ENCODE results near the gene SERPINA3.
A peak's percentile ranks its signal among the peaks of the same experiment; 100 is the strongest.
"Not testable (repeated sequence)": the region's sequence is repeated elsewhere in the genome, so short reads cannot be mapped to it uniquely, and the experiment has no call there.

SERPINA3 gene

GRCh38 chr14:94612174-94612573, at the start of gene SERPINA3:
Gene SERPINA3 (plus strand): TSS chr14:94612391. CDS start chr14:94614442, 2,051 bp downstream.
- DNase-seq: no peak

GRCh38 chr14:94562941-94563883, 49.0 kb upstream of the SERPINA3 start:
- no peak for DNase-seq

- DNase-seq: no peak
These were observed 47.8 kb upstream of the SERPINA3 start for GRCh38 chr14:94564381-94564780.

GRCh38 chr14:94568186-94568585, 44.0 kb upstream of the SERPINA3 start:
- no peak for DNase-seq

DNA sequence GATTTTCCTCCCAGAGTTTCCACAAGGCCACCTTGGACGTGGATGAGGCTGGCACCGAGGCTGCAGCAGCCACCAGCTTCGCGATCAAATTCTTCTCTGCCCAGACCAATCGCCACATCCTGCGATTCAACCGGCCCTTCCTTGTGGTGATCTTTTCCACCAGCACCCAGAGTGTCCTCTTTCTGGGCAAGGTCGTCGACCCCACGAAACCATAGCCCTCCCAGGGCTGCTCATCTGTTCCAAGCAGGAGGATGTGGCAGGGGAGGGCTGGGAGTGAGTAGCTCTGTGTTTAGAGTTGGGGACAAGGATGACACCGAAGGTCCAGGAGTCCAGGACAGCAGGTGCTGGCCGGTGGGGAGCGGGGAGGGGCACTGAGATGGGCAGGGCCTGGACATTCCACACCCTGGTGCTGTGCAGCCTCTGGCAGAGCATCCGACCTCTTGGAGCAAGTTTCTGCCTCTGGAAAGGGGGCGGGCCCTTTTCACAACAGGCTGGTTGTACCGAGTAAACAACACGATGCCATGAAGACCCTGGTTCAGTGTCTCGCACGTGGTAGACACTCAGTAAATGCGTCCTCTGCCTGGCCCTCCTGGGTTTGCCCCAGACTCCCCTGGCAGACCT, 42.7 kb upstream of the SERPINA3 start:
- no peak for DNase-seq

DNA sequence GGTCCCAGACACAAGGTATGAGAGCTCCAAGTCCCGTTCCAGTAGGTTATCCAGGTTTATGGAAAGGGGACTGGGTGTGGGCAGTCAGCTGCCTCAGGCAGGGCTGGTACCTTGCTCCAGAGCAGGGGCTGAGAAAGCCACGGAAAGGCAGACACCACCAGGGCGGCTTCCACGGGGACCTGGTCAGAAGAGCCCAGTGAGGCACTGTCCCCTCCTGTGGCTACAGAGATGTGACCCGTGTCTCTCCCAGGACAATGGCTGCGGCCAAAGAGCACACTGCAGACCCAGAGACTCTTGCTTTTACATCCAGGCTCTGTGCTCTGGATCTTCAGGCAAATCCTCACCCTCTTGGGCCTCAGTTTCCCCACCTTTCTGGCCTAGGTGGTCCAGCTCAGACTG, 42.2 kb upstream of the SERPINA3 start:
- no peak for DNase-seq

DNA sequence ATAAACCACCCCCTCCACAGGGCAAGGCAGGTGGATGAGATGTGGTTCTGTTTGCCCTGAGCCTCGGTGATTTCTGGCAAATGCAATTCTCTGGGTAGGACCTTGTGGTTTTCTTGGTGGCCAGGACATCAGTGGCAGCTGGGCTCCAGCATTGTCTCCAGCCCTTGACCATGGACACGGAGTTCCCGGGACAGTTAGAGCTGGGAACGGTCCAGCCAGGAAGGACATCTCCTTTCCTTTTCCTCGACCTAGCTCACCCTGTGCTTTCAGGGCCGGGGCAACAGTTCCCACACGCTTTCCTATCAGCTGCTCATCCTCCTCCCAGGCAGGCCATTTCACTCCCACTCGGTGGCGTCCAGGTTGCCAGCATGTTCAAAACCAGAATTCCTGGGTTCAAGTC, 41.8 kb upstream of the SERPINA3 start:
- no peak for DNase-seq

- DNase-seq: no peak
These were observed 40.8 kb upstream of the SERPINA3 start for GRCh38 chr14:94571395-94571794.

DNA sequence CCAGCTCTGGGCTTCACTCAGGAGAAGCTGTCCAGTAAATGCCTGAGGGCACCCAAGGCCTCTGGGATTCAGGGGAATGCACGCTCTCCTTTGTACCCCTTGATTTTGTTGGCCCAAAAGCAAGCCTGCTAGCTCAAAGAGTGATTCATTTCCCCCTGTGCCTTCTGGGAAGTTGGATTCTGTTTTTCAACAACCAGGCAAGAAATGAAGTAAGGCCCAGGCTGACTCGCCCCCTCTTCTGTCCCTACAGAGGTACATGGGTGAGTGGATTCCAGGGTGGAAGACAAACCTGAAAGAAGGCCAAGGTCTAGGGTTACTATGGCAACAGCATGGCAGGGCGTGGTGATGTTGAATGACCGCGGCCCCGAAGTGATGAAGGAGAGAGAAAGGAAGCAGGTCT, 40.2 kb upstream of the SERPINA3 start:
- no peak for DNase-seq

DNA sequence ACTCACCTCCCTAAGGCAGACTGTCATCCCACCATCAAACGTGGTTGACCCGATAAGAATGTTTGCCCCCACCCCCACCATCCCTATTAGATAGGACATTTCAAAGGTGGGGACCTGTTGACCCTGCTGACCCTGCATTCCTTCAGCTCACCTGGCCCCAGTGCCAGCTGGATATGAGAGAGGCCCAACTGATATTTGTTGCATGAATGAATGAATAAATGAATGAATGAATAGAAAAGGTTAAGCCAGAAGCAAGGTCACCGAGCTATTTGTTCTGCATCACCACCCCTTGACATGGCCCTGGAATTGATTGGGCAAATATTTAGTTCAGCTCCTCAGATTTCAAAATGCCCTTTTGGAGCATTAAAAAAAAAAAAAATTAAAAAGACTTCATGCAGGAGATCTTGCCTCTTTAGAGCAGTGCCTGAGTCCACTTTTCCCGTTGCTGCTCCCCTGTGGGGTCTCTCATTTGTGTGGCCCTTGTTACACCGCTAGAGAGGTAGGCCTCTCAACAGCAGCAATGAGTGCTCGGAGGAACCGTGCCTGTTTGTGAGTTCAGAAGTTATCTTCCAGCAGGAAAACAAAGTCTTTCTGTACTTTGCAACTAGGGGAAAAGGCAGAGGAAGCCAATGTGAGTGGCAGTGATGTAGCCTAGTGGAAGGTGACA, 39.4 kb upstream of the SERPINA3 start:
- DNase-seq: no peak

DNA sequence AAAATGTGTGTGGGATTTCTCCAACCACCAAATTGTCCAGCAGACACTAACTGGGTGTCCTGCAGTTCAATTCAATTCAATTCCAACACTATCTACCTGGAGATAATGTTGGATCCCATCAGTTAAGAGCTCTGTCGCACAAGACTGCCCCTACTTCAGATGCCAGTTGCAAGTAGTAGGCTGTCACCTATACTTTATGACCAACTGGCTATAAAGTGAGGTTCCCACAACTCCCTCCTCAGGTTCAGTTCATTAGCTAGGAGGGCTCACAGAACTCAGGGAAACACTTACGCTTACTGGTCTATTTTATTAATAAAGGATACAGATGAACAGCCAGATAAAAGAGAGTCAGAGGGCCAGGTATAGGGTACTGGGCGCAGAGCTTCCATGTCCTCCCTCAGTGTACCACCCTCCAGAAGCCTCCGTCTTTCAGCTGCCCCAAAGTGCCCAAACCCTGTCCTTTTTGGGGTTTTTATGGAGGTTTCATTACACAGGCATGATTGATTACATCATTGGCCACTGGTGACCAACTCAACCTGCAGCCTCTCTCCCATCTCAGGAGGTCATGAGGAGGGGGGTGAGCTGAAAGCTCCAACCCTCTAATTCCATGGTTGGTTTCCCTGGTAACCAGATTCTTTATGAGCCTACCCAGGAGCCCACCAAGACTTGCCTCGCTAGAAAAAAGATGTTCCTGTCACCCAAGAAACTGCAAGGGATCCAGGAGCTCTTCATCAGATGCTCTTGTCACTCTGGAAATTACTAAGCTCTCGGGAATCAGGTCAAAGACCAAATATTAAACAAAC, 38.5 kb upstream of the SERPINA3 start:
- DNase-seq: no peak

DNA sequence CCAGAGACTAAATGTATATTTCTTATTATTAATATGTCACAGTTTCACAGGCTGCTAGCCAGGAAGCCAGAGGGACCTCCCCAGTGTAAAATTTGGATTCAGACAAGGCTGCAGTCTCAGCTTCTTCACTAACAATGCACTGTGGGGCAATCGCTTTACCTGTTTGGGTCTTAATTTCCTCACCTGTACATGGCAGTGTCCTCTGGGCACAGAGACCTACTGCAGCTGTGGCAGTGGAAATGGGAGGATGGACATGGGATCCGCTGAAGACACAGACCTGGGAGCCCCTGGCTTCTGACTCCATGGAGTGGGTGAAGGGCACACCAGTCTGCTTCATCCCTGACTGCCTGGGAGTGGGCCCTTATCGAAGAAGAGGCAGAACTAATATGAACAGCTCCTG, 37.9 kb upstream of the SERPINA3 start:
- DNase-seq: no peak

DNA sequence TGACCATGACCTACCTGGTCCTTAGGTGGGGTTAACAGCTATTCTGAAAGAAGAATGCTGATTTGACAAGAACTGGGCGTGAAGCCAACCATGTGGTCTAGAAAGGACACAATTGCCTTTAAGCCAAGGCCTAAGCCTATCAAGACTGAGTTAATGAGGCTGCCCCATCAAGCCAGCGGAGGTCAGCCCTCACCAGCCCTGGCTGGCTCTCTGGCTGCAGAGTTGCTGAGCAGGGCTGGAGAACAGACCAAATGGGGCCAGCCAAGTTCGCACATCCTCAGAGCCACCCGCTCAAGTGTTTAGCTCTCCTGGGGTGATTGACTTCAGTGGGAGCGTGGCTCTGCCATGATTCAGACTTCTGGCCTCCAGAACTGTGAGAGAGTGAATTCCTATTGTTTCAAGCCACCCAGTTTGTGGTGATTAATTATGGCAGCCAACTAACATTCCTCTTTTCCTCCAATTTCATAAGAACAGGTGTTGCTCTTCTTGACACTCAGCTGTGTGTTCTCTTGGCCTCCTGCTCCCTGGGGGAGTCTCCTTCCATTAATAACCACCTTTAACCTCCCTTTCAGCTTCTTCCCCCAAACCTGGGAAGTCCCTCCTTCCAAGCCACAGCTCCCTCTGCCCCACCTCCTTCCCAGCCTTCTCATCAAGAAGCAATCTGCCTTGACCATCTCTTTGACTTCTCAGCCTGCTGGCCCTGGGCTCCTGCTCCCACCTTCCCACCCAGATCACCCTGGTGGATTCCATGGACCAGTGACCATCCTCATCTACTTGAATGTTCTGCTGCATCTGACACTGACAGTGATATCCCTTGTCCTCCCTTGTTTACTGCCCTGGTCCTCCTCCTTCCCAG, 36.2 kb upstream of the SERPINA3 start:
- DNase-seq: peak; percentile 6

- DNase-seq: not testable (repeated sequence)
These were observed 34.7 kb upstream of the SERPINA3 start for GRCh38 chr14:94577472-94577871.

GRCh38 chr14:94578712-94579111, 33.5 kb upstream of the SERPINA3 start:
- DNase-seq: no peak

- no peak for DNase-seq
These were observed 30.8 kb upstream of the SERPINA3 start, which contains the start of gene SERPINA5 for GRCh38 chr14:94581127-94581999. Gene SERPINA5 (plus strand): TSS chr14:94581426. CDS start chr14:94587363, 5,937 bp downstream.

DNA sequence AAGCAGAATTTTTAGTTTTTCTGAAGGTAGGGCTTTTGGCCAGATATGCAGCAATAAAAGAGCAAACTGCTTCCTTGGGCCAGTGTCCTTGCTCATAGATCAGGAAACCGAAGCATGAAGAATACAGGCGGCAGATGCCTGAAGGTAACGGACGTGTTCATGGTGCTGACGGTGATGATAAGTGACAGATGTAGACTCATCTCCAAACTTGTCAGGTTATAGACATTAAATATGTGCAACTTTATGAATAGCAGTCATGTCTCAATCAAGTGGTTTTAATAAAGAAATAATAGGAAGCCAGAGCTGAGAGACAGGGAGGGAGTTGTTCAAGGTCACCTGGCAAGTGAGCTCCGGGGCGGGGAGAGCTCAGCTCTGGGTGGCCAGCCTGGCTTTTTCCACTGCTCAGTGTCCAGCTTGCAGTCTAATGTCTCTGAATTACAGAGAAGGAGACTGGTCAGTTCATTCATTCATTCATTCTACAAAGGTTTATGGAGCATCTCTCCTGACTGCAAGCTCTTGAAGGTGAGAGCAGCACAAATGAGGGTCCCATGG, 29.9 kb upstream of the SERPINA3 start:
- DNase-seq: no peak

DNA sequence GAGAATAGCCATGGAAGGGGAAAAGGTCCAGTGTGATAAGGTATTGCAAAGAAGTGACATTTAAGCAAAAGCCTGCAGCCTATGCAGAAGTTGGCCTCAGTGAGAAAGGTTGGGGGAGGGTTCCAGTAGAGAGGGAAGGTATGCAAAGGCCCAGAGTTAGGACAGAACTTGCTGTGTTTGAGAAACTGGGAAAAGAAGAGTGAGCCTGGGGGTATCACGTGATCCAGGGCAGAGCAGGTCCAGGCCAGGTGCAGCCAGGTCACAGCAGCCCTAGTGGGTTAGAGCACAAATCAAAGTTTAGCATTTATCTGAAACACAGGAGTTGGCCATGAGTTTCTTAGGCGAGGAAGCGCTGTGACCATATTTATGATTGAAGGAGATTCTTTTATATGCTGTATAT, 29.3 kb upstream of the SERPINA3 start:
- no peak for DNase-seq

- no peak for DNase-seq
These were observed 28.6 kb upstream of the SERPINA3 start for GRCh38 chr14:94583557-94583956.

GRCh38 chr14:94584591-94585280, 27.5 kb upstream of the SERPINA3 start:
- no peak for DNase-seq
